Activated naive CD8-positive, alpha-beta T cell treated with anti-CD3 and anti-CD28 coated beads, Interleukin-2, amount 50 U/mL, for 24 hours (primary cell): ENCODE data around the gene CLIC3.

ENCODE experiments used
- ATAC-seq: fragments of 150-1000 bp; cut with Tn5 transposase; one replicate; pipeline ENCODE4 v1.10.0; 2021
- DNase-seq: peaks from one replicate; pipeline ENCODE4 v3.0.0; 2021
- H3K27ac Mint-ChIP-seq: one replicate; pipeline ENCODE4 v1.8.0; 2021; ENCODE audit warnings: mild to moderate bottlenecking, mixed read lengths
- H3K27me3 Mint-ChIP-seq: one replicate; pipeline ENCODE4 v1.8.0; 2021; ENCODE audit warnings: mixed read lengths
- H3K36me3 Mint-ChIP-seq: one replicate; pipeline ENCODE4 v1.8.0; 2021; ENCODE audit warnings: low read depth, mixed read lengths
- H3K4me1 Mint-ChIP-seq: one replicate; pipeline ENCODE4 v1.8.0; 2021; ENCODE audit warnings: mixed read lengths
- H3K4me3 Mint-ChIP-seq: one replicate; pipeline ENCODE4 v1.8.0; 2021; ENCODE audit warnings: mild to moderate bottlenecking, moderate library complexity, mixed read lengths
- H3K9me3 Mint-ChIP-seq: one replicate; pipeline ENCODE4 v1.8.0; 2021; ENCODE audit warnings: mixed read lengths

CLIC3 gene

DNA sequence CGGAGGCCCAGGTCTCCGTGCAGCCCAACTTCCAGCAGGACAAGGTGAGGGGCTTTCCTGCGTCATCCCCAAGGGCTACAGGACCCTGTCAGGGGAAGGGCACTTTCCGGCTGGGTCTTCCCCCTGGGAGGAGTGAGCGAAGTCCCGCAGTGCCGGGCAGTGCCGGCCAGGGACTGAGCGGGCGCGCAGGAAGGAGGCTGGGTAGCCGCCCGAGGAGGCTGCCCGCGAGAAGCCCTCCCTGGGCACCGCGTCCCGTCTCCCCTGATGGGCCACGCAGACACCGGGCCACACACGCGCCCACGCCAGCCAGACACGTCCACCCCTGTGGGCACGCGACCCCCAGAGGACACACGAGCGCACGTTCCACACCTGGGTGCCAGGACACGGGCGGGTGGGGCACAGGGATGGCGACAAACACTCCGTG, 18.7 kb downstream of the CLIC3 start:
- Mint-ChIP-seq H3K36me3 (no peaks in the 10 kb centered on the region), H3K27ac (no peak overlapping the region), H3K4me1 (peaks cover 15% of the 10 kb centered on the region), H3K4me3 (no peak overlapping the region), H3K9me3 (no peaks in the 10 kb centered on the region), H3K27me3 (peaks cover 7% of the 10 kb centered on the region)
- DNase-seq (no peak), ATAC-seq (no peak)

DNA sequence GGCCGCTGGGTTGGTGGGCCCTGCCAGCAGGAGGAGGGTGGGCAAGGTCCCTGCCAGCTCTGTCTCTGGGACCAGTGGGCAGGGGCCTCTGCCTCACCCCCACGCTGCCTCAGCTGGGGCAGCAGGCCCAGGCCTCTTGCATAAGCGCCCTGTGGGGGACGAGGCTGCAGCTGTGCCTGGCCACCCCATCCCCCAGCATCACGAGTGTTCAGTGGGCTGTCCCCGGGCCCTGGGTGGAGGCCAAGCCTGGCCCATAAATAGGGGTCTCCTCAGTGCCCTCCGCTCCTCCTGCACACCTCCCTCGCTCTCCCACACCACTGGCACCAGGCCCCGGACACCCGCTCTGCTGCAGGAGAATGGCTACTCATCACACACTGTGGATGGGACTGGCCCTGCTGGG, 19.1 kb downstream of the CLIC3 start, which contains the start of gene PTGDS:
Gene PTGDS, plus strand, starts transcription at position 282 of the 400 bp plus-strand sequence. Its CDS starts 75 bp downstream, at position 357.
- peaks cover 7% of the 10 kb centered on the region for H3K27me3 Mint-ChIP-seq
- peaks cover 15% of the 10 kb centered on the region for H3K4me1 Mint-ChIP-seq
- H3K9me3 Mint-ChIP-seq, result no peaks in the 10 kb centered on the region
- H3K4me3 Mint-ChIP-seq, result no peak within 1 kb of the TSS
- DNase-seq, result no peak
- H3K27ac Mint-ChIP-seq, result no peak within 1 kb of the TSS
- ATAC-seq, result no peak
- no peaks in the 10 kb centered on the region for H3K36me3 Mint-ChIP-seq

DNA sequence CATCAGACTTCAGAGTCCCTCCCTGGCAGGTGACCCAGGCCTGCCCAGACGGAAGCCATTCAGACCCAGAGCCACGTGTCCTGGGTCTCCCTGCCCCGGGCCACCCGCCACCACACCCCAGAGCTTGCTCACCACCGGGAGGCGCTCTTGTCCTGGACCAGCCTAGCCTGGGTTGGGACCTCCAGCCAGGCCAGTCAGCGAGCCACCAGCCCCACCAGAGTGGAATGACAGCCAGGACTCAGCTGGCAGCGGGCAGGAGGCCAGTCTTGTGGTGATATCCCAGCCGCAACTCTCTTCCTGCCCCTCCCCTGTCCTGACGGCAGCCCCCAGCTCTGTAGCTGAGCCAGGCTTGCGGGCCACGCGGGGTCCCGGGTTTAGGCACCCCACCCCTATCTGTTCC, 20.7 kb downstream of the CLIC3 start:
- no peak for ATAC-seq
- H3K4me1 Mint-ChIP-seq, result peaks cover 15% of the 10 kb centered on the region
- H3K27me3 Mint-ChIP-seq, result peaks cover 4% of the 10 kb centered on the region
- peak overlapping the region; percentile 24 for H3K4me3 Mint-ChIP-seq
- no peaks in the 10 kb centered on the region for H3K36me3 Mint-ChIP-seq
- DNase-seq, result peak; percentile 57
- H3K27ac Mint-ChIP-seq, result no peak overlapping the region
- no peaks in the 10 kb centered on the region for H3K9me3 Mint-ChIP-seq

DNA sequence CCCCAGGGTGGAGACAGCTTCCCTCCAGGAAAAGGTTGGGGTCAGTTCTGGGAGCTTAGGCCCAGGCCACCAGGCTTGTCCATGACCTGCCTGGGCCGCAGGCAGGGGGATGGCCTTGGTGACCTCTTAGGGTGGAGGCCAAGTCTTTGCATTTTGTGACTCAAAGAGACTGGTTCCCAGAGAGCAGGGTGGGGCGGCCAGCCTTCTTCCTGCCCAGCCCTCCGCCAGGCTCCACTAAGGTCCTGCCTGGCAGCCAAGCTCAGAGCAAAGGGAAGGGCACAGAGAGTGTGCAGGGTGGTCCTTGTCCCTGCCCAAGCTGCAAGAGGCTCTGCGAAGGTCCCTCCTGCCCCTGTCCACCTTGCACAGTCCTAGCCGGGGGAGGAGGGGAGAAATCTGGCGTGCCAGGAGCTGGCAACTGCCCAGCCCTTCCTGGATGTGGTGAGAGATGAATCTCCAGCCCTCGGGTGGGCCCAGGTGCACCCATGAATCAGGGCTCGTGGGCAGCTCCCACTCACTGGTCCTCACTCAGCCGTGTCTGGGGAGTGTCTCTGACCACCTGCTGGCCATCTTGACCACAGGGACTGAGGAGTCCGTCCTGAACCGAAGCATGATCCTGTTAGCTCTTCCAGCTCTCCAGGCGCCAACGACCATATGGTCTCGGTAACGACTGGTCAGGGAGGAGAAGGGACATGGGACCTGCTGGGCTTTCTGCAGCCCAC, 21.4 kb downstream of the CLIC3 start:
- Mint-ChIP-seq H3K27me3 (peaks cover 2% of the 10 kb centered on the region), H3K9me3 (no peaks in the 10 kb centered on the region), H3K36me3 (no peaks in the 10 kb centered on the region), H3K27ac (no peak overlapping the region), H3K4me3 (peak overlapping the region; percentile 24), H3K4me1 (peaks cover 15% of the 10 kb centered on the region)
- no peak for DNase-seq
- no peak for ATAC-seq

DNA sequence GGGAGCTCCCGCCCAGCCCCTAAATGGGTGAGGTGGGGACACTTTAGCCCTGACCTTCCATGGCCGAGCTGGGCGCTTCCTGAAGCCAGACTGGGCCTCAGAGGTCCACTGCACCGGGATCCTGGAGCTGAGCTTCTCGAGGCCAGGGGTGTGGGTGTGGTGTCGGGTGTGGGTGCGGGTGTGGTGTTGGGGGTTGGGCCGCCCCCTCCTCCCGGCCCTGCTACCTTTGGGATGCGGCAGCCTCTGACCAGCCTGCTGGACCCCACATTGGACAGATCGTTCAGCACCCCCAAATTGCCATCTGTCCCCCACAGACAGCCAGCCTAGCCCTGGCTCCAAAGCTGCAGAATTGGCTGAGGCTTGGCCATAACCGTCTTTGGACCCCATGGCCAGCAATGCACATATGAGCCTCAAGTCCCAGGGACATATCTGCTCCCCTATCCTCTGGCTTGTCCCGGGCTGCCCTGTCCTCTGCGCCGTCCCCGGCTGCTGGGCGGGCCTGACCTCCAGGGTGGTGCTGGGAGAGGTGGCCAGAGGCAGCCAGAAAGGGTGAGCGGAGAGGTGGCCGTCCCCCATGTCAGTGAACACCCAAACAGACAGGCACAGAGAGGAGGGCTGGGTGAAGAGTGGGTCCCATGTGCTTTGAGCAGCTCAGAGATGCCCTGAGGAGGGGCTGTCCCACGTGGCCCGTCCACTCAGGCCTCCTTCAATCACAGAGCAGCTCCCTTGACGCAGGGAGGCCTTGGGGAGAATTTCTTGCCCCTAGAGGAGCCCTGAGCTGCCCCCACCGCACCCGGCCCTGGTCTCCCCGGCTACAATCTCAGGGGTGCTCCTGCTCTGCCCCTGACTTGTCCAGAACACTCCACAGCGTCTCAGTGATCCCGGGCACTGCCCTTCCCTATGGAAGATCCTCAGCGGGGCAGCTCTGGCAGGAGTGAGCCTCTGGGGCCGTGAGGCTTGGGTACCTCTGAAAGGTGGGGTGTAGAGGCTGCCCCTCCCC, 22.4 kb downstream of the CLIC3 start:
- Mint-ChIP-seq H3K4me1 (peaks cover 15% of the 10 kb centered on the region), H3K4me3 (no peak overlapping the region), H3K9me3 (no peaks in the 10 kb centered on the region), H3K27ac (no peak overlapping the region), H3K36me3 (no peaks in the 10 kb centered on the region), H3K27me3 (peaks cover 2% of the 10 kb centered on the region)
- DNase-seq (no peak), ATAC-seq (no peak)

DNA sequence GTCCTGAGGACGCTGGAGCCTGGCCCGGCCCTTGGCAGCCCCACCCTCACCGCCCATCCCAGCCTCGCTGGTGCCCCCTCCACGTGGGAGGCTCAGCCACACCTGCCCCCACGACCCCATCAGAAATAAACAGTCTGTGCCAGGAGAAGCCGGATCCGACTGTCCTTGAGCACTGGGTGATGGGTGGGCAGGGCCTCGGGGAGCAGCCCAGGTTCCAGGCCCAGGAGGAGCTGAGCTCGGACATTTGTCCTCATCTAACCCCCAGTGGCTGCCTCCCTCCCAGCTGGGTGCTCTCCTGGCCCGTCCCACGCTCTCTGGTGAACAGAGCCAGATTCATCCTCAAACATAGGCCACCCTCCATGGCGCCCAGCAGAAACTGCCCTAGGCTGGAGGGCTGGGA, 23.6 kb downstream of the CLIC3 start:
- H3K27me3 Mint-ChIP-seq, result peaks cover 2% of the 10 kb centered on the region
- H3K9me3 Mint-ChIP-seq, result no peaks in the 10 kb centered on the region
- ATAC-seq (no peak), DNase-seq (no peak)
- no peaks in the 10 kb centered on the region for H3K36me3 Mint-ChIP-seq
- peaks cover 15% of the 10 kb centered on the region for H3K4me1 Mint-ChIP-seq
- H3K4me3 Mint-ChIP-seq, result no peak overlapping the region
- H3K27ac Mint-ChIP-seq, result no peak overlapping the region

DNA sequence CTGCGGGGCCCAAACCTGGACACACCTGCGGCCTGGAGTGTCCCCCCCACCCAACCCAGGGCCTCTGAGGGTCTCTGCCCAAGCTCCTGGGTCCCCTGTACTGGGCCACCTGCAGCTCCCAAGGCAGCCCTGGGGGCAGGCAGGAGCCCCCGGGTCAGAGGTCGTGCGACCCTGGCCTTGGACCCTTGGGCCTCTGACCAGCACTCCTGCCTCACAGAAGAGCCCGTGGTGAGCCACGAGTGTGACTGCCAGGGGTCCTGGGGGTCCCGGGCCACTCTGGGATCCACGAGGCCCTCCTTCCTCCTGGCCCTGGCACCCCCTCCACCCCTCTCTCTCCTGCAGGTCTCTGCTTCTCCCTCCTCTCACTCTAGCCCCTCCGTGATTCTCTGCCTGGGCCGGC, 24.0 kb downstream of the CLIC3 start:
- Mint-ChIP-seq H3K4me3 (no peak overlapping the region), H3K36me3 (no peaks in the 10 kb centered on the region), H3K4me1 (peaks cover 15% of the 10 kb centered on the region), H3K9me3 (no peaks in the 10 kb centered on the region), H3K27ac (no peak overlapping the region), H3K27me3 (peaks cover 2% of the 10 kb centered on the region)
- DNase-seq (no peak), ATAC-seq (no peak)

DNA sequence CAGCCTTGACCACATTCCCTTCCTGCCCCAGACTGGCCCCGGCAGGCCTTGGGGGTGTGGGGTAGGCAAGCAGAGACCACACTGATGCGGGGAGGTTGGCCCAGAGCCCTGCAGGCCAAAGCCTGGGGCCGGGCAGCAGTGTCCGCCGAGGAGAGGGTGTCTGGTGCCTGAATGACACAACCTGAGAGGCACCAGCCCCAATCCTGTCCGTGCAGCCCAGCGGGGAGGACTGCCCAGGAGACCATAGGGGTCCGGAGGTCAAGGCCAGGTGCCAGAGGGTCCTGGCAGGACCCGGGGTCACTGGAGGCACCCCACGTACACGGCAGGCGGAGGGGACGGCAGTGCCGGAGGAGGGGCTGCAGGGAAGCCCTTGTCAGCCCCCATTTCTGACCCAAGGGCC, 24.6 kb downstream of the CLIC3 start:
- Mint-ChIP-seq H3K27ac (no peak overlapping the region), H3K36me3 (no peaks in the 10 kb centered on the region), H3K4me1 (peaks cover 15% of the 10 kb centered on the region), H3K9me3 (no peaks in the 10 kb centered on the region), H3K4me3 (no peak overlapping the region), H3K27me3 (peaks cover 2% of the 10 kb centered on the region)
- ATAC-seq (no peak), DNase-seq (no peak)

DNA sequence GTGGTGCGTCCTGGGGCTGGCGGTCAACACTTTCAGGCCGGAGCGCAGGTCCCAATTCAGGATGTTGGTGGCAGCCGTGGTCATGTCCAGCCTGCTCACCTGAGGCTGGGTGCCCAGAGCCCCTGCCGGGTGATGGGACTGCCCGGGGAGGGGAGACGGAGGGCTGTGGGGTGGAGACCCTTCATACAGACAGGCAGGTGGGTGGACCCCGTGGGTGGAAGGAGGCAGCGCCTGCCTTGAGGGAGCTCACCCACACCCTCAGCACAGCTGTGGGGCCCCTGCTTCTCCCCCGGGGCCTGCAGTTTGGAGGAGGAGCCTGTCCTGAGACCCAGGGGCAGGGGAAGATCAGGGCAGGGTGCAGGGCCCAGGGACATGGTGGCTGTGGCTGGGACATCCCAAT, 26.0 kb downstream of the CLIC3 start:
- Mint-ChIP-seq H3K27ac (no peak overlapping the region), H3K4me3 (no peak overlapping the region), H3K27me3 (no peaks in the 10 kb centered on the region), H3K4me1 (peaks cover 18% of the 10 kb centered on the region), H3K9me3 (no peaks in the 10 kb centered on the region), H3K36me3 (no peaks in the 10 kb centered on the region)
- ATAC-seq (no peak), DNase-seq (no peak)

DNA sequence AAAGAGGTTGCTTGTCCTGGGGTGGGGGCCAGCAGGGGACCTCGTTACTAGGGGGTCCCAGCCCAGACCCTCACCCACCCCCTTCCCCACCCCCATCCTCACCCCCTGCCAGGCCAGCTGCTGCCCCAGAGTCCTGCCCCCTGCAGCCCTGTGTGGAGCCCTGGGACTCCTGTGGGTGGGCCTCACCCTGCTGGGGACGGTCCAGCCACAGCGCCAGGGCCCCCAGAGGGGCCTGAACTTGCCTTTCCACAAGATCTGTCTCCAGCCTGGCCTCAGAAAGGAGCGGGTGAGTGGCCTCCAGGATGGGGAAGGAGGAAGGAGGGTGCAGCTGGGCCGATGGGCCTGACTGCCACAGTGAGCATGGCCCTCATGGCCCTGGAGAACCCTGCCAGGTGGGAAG, 26.6 kb downstream of the CLIC3 start:
- H3K9me3 Mint-ChIP-seq, result no peaks in the 10 kb centered on the region
- no peaks in the 10 kb centered on the region for H3K27me3 Mint-ChIP-seq
- ATAC-seq, result no peak
- H3K36me3 Mint-ChIP-seq, result no peaks in the 10 kb centered on the region
- no peak for DNase-seq
- H3K27ac Mint-ChIP-seq, result no peak overlapping the region
- peaks cover 15% of the 10 kb centered on the region for H3K4me1 Mint-ChIP-seq
- no peak overlapping the region for H3K4me3 Mint-ChIP-seq

DNA sequence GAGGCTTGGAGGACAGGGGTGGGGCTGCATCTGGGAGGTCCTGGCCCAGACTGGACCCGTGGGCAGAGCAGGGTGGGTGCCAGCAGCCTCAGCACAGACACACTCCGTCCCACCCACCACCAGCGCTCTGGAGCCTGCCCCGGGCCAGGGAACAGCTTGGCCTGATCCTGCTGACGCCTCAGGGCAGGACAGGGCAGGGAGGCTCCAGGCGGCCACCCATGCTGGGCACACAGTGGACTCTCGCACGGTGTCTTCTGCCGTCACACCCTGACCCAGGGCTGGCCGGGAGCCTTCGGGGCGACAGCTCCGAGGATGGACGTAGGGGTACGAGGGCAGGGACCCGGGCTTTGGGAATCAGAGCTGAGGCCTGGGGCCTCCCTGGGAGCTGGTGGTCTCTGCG, 27.2 kb downstream of the CLIC3 start:
- ATAC-seq (no peak), DNase-seq (no peak)
- Mint-ChIP-seq H3K4me3 (no peak overlapping the region), H3K27me3 (no peaks in the 10 kb centered on the region), H3K4me1 (peaks cover 20% of the 10 kb centered on the region), H3K27ac (no peak overlapping the region), H3K36me3 (no peaks in the 10 kb centered on the region), H3K9me3 (no peaks in the 10 kb centered on the region)

DNA sequence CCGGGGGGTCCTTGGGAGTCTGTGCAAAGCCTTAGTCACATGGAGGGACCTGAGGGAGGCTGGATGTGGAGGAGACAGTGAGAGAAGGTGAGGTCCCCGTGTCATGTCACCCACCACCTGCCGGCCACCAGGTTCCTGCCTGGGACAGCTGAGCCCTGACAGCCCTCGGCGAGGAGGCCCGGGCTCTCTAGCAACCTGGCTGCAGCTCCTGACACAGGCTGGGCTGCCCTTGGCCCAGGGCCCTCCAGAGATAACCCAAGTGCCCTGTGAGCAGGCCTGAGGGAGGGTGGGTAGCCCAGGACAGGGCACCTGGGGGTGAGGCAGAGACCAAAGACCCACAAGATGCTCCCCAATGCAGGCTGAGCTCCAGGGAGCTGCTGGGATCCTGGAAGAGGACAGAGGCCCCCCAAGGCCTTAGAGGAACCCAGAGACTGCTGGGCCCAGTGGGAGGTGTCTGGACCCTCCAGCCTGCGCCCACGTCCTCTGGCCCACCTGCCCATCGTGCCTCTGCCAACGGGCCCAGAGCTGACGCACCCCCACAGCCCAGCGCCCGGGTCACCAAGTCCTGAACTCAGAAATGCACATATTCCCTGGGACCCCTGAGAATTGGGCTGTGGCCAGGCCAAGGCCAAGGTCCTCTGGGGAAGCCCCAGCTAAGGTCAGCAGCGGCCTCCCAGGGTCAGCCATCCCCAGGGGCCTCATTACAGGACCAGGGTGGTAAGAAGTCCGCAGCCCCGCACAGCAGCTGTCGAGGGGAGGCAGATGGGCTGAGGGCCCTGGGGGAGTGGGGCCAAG, 27.8 kb downstream of the CLIC3 start:
- H3K36me3 Mint-ChIP-seq, result no peaks in the 10 kb centered on the region
- ATAC-seq, result no peak
- no peaks in the 10 kb centered on the region for H3K27me3 Mint-ChIP-seq

DNA sequence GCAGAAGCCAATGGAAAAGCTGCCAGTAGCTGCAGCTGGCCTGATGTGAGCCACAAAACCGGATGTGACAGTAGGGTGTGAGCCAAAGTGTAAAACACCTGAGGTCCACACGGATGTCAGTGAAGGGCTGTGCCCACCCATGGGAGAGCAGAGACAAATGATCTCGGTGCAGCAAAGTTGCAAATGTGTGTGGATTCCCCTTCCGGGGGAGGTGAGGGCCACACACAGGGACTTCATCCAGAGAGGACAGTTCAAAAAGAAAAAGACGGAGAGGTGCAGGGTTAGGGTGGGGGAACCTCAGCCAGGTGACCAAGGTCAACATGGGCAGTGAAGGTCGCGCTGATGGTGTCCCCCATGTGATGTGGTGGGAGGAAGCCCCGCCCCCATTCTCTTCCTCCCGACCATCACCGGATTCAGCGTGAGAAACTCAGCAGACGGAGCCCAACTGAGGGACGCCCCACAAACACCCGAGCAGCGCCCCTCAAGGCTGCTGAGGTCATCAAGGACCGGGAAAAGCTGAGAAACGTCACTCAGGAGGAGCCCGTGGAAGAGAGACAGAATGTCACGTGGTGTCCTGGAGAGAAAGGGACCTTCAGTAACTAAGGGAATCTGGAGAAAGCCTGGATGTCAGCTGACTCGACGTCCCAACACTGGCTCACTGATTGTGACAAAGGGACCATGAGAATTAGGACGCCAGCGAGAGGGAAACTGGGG, 30.4 kb downstream of the CLIC3 start:
- Mint-ChIP-seq H3K4me3 (peak overlapping the region; percentile 65), H3K9me3 (no peaks in the 10 kb centered on the region), H3K27me3 (no peaks in the 10 kb centered on the region), H3K27ac (peak overlapping the region; percentile 45), H3K36me3 (no peaks in the 10 kb centered on the region), H3K4me1 (peaks cover 27% of the 10 kb centered on the region)
- no peak for DNase-seq
- peak; percentile 21 for ATAC-seq

More for the DNA sequence above, 27.8 kb downstream of the CLIC3 start:
- peaks cover 20% of the 10 kb centered on the region for H3K4me1 Mint-ChIP-seq
- H3K27ac Mint-ChIP-seq, result no peak overlapping the region
- H3K4me3 Mint-ChIP-seq, result no peak overlapping the region
- DNase-seq, result no peak
- no peaks in the 10 kb centered on the region for H3K9me3 Mint-ChIP-seq
